GM21737 (cell line): ENCODE results near the gene CEBPA.

Source experiments
- ATAC-seq: cut with Tn5 transposase; IDR thresholded peaks from one replicate; pipeline ENCODE4 v1.9.1; 2021; ENCODE audit warnings: mild to moderate bottlenecking, moderate library complexity; ENCODE audit not compliant: unreplicated experiment

The CEBPA gene

DNA sequence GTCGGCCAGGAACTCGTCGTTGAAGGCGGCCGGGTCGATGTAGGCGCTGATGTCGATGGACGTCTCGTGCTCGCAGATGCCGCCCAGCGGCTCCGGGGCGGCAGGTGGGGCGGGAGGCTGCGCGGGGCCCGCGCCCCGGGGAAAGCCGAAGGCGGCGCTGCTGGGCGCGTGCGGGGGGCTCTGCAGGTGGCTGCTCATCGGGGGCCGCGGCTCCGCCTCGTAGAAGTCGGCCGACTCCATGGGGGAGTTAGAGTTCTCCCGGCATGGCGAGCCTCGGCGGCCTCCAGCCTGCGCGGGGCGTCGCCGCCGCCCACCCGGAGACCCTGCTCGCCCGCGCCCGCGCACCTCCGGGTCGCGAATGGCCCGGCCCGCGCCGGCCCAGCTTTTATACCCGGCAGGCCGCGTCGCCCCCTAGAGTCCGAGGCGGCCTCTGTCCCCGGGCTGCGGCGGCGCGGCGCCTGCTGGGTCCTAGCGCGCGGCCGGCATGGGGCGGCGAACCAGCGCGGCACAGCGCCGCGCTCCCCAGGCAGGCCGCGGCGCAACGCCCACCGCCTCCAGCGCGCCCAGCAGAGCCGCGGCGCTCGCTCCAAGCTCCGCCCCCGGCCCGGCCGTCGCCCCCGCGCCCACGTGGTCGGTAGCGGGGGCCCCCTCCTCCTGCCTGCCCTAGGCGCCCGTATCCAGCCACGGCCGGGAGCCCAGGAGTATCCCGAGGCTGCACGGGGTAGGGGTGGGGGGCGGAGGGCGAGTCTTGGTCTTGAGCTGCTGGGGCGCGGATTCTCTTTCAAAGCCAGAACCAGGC is at the start of gene CEBPA:
CEBPA (minus strand) TSS at position 360 of the 799 bp plus-strand sequence; CDS start at position 240, 120 bp downstream.
- ATAC-seq: peak; percentile 64

DNA sequence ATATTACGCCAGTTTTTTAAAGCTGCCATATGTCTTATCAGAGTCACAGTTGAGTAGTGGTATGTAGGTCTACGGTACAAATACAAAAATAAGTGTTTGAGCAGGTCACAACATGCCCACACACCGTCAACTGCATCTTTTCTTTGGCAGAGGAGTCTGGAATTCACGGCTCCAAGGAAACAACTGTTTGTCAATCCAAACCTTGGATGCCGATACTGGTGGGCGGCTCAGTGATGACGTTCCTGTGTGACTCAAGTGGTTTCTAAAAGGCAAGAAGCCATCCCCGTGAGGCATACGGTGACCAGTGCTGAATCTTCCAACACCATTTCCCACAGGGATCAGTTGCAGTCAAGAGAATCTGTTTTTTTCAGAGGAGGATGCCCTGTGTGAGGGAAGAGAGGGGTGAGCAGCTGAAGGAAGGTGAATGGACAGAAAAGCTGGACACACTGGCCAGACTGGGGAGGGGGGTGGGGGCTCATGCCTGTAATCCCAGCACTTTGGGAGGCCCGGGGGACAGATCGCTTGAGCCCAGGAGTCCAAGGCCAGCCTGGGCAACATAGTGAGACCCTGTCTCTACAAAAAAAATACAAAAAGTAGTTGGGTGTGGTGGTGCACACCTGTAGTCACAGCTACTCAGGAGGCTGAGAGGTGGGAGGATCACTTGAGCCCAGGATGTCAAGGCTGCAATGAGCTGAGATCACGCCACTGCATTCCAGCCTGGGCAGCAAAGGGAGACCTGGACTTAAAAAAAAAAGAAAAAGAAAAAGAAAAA is 48.4 kb upstream of the CEBPA start:
- ATAC-seq: no peak

GRCh38 chr19:33349319-33350289 is 47.3 kb upstream of the CEBPA start:
- no peak for ATAC-seq

GRCh38 chr19:33348301-33349010 is 46.1 kb upstream of the CEBPA start:
- no peak for ATAC-seq

- no peak for ATAC-seq
These were observed 45.0 kb upstream of the CEBPA start for GRCh38 chr19:33347300-33347699.

DNA sequence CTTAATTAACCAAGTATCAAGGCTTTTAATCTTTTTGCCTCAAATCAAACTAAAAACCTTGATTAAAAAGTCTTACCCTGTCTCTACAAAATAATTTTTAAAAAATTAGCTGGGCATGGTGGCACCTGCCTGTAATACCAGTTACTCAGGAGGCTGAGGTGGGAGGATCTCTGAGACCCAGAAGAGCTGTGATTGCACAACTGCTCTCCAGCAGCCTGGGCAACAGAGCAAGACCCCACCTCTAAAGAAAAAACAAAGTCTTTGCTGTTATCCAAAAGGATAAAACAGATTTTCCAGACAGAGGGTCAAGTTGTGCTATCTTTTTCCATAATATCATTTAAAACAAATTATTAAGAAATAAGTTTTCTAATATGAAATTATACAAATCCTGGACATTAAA is 44.3 kb upstream of the CEBPA start:
- ATAC-seq: no peak

- no peak for ATAC-seq
These were observed 42.8 kb upstream of the CEBPA start for GRCh38 chr19:33345163-33345562.

DNA sequence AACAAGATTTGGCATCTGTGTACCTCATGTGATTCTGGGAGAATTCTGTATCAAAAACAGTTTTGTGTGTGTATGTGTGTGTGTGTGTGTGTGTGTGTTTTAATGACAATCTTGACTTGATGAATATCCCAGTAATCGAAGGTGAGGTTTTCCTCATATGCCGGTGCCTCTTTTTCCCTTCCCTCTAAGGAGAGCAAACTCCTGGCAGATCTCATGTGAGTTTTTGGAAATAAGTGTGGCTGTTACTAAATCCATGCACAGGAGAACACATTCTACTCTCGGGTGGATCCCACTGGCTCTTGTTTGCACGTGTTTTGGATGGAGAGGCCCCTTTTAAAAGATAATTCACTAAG is 42.2 kb upstream of the CEBPA start:
- no peak for ATAC-seq

GRCh38 chr19:33343859-33344572 is 41.7 kb upstream of the CEBPA start:
- ATAC-seq: no peak

DNA sequence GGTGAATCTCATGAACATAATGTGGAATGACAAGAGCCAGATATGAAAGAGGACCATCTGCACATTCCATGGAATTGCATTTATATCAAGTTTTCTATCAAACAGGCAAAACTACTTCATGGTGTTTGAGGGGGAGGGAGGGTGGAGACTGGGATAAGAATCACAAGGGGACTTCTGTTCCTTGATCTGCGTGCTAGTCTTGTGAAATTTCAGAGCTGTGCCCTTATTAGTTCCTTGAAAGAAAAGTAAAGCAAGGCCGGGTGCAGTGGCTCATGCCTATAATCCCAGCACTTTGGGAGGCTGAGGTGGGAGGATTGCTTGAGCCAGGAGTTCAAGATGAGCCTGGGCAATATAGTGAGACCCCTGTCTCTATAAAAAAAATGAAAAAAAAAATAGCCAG is 41.0 kb upstream of the CEBPA start:
- ATAC-seq: no peak

GRCh38 chr19:33340991-33341390 is 38.7 kb upstream of the CEBPA start:
- no peak for ATAC-seq

DNA sequence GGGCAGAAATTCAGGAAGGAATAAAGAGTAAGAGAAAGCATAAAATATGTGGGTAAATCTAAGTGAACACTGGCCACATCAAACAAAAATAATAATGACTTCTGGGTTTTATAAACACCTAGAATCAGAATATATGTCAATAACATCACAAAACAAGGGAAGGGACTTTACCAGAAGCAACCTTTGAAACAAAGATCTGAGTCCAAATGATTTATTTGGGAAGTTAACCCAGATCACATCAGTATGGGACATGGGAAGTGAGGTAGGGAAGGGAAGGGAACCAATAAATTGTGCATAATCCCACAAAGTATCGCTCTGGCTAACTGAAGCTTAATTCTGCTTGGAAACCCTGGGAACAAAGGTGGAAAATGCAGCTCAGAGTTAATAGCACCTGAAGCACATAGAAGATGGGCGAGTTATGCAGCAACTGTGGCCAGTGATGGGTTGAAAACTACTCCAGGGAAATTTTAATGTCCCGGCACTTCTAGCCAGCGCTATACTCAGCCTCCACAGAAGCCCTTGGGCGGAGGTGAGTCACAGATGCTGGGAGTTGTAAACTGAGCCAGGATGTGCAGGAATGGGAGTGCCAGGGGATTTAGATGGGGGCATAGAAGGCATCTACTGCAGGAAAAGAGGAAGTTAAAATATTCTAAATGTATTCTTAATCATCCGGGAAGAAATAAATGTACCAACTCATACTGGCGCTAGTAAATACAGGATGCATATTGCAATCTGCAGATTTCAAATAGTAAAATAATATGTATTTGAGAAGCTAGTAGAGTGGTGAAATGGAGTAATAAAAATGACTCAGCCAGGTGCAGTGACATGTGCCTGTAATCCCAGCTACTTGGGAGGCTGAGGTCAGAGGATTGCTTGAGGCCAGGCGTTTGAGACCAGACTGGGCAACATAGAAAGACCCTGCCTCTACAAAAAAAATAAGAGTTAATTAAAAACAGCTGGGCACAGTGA is 37.0 kb upstream of the CEBPA start:
- no peak for ATAC-seq

DNA sequence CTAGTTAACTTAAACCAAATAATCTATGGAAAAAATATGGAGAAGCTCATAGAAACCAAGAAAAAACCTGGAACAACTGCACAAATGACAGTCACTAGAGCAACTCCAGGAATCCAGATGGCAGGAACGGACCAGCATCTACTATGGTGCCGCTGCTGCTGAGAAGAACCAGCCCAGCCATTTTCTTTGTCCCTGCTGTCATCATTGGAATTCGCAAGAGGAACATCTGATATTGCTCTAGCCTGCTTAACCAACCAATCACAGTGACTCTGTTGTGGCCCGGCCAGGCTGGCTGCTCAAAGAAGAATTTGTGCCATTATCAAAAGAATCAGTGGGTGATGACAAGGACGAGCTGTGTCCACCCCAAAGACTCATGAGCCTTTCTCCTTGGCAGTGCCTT is 33.1 kb upstream of the CEBPA start:
- ATAC-seq: no peak

DNA sequence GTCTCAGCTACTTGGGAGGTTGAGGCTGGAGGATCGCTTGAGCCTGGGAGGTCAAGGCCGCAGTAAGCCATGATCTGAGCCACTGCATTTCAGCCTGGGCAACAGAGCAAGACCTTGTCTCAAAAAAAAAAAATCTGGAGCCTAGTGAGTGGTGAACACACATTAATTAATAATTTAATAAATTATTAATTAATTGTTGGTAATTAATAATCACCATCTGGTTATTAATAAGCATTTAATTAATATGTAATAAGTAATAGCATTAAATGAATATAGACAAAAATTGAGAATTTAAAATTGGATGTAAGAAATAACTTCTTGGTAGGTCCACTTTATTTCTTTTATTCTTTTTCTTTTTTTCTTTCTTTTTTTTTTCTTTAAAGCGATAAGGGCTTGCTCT is 31.9 kb upstream of the CEBPA start:
- ATAC-seq: no peak

DNA sequence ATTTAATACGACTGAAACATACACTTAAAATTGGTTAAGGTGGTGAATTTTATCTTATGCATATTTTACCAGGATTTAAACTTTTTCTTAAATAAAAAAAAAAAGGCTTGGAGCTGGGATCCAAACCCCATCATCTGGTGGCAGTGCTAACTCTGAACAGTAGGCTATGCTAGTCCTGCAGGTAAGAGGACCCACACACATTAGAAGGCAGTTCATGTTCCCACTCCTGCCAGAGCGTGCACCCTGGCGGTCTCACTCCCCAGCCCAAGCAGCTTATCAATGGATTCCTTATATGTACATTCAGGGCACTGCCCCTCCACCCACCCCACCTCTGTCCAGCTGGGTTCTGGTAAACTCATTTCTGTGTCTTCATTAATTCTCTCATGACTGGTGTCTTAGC is 31.3 kb upstream of the CEBPA start:
- no peak for ATAC-seq

DNA sequence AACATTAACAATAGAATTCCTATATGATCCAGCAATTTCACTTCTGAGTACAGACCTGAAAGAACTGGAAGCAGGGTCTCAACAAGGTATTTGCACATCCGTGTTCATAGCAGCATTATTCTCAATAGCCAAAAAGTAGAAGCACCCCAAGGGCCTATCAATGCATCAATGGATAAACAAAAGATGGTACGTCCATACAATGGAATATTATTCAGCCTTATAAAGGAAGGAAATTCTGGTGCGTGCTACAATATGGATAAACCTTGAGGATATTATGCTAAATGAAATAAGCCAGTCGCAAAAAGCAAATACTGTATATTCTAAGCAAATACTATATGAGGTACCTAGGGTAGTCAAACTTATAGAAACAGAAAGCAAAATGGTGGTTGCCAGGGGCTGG is 30.8 kb upstream of the CEBPA start:
- no peak for ATAC-seq

DNA sequence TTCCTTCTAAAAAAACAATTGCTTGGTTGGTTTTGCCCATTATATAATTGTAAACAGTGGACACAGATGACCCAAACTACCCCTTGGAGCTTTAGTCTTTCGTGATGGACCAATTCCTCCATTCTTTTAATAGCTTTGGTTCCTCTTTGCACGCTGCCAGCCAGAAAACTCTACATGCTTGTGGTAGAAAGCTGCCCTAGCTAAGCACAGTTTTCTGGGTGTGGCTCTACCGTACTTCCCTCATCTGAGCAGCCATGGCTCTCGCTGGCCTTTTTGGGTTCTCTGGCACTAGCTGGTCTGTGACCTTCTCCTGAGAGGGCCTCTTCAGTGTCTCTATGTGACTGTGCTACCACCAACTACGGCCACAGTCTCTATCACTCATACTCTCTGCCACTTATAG is 29.9 kb upstream of the CEBPA start:
- no peak for ATAC-seq

DNA sequence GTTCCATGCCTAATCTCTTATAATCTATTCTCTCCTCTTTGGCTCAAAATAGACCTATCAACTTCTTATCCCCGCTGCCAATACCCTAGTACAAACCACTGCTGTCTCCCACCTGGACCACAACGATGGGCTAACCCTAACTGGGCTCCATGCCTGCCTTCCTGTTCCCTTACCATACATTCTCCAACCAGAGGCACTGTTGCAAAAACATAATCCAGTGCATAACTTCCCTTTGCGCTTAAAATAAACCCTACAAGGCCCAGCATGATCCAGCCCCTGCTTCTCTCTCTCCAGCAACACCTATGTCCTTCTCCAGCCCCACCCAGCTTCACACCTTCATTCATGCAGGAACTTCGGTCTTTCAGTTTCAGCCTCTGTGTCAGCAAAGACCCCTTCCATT is 27.4 kb upstream of the CEBPA start:
- no peak for ATAC-seq

GRCh38 chr19:33329060-33329459 is 26.7 kb upstream of the CEBPA start:
- no peak for ATAC-seq
